PC-3 (cell line): ENCODE results near the gene OR5K1.

ENCODE experiments used
- CTCF ChIP-seq: fragments of 300-600 bp; sonication (generic); conservative IDR thresholded peaks from 2 replicates; pipeline ENCODE4 v1.5.1; 2017; ENCODE audit warnings: antibody characterized with exemption, low read depth, mild to moderate bottlenecking, low read length
- EZH2 ChIP-seq: fragments of 300-600 bp; sonication (generic); IDR thresholded peaks from one replicate; pipeline ENCODE4 v1.6.1; 2017; ENCODE audit warnings: antibody characterized with exemption, mild to moderate bottlenecking, low read length; ENCODE audit not compliant: unreplicated experiment
- EZH2phosphoT487 ChIP-seq: fragments of 300-600 bp; sonication (generic); IDR thresholded peaks from 2 replicates; pipeline ENCODE4 v1.6.1; 2018; ENCODE audit warnings: mild to moderate bottlenecking, antibody characterized with exemption, low read length, borderline replicate concordance

- TF ChIP-seq CTCF (no peak), EZH2phosphoT487 (no peak), EZH2 (no peak)
Measured at GRCh38 chr3:98501863-98502576, 39.0 kb downstream of the OR5K1 start.
